Effector memory CD4-positive, alpha-beta T cell (primary cell): ENCODE measurements around the gene CMBL.

Experiments used
- DNase-seq, 3 donors: peaks; one replicate each; pipeline ENCODE4 v3.0.0-alpha.2; 2020
- H3K27ac ChIP-seq: 2 replicates; pipeline ENCODE4 v1.7.0; 2013; ENCODE audit warnings: mild to moderate bottlenecking, low read length, moderate library complexity; ENCODE audit not compliant: insufficient read depth, poor library complexity, severe bottlenecking
- H3K27me3 ChIP-seq: replicated peaks from 2 replicates; pipeline ENCODE4 v1.7.0; 2013; ENCODE audit warnings: mild to moderate bottlenecking, low read length; ENCODE audit not compliant: insufficient read depth, control insufficient read depth, poor library complexity, severe bottlenecking
- H3K36me3 ChIP-seq: 2 replicates; pipeline ENCODE4 v1.7.0; 2013; ENCODE audit warnings: mild to moderate bottlenecking, low read length, moderate library complexity; ENCODE audit not compliant: control insufficient read depth, insufficient read depth
- H3K4me1 ChIP-seq: 2 replicates; pipeline ENCODE4 v1.7.0; 2013; ENCODE audit warnings: low read length, mild to moderate bottlenecking; ENCODE audit not compliant: control insufficient read depth, insufficient read depth, poor library complexity, severe bottlenecking
- H3K4me3 ChIP-seq: 2 replicates; pipeline ENCODE4 v1.7.0; 2013; ENCODE audit warnings: low read length, low read depth, mild to moderate bottlenecking; ENCODE audit not compliant: insufficient read depth, poor library complexity, severe bottlenecking
- H3K9me3 ChIP-seq: 2 replicates; pipeline ENCODE4 v1.7.0; 2013; ENCODE audit warnings: mild to moderate bottlenecking, low read length, moderate library complexity; ENCODE audit not compliant: control insufficient read depth

Gene CMBL

GRCh38 chr5:10262121-10262774, 45.5 kb downstream of the CMBL start:
- Histone ChIP-seq H3K9me3 (no peaks in the 10 kb centered on the region), H3K4me1 (no peaks in the 10 kb centered on the region), H3K27me3 (no peaks in the 10 kb centered on the region), H3K36me3 (peaks cover 77% of the 10 kb centered on the region), H3K4me3 (no peak overlapping the region), H3K27ac (no peak overlapping the region)
- no peak for DNase-seq

GRCh38 chr5:10261065-10261464, 46.6 kb downstream of the CMBL start:
- Histone ChIP-seq H3K27me3 (no peaks in the 10 kb centered on the region), H3K4me1 (no peaks in the 10 kb centered on the region), H3K27ac (no peak overlapping the region), H3K4me3 (no peak overlapping the region), H3K36me3 (peaks cover 89% of the 10 kb centered on the region), H3K9me3 (no peaks in the 10 kb centered on the region)
- DNase-seq = no peak

- H3K27me3 ChIP-seq = no peaks in the 10 kb centered on the region
- no peak overlapping the region for H3K27ac ChIP-seq
- no peak for DNase-seq
- no peaks in the 10 kb centered on the region for H3K9me3 ChIP-seq
- no peaks in the 10 kb centered on the region for H3K4me1 ChIP-seq
- no peak overlapping the region for H3K4me3 ChIP-seq
- H3K36me3 ChIP-seq = peaks cover 97% of the 10 kb centered on the region
These were observed 47.8 kb downstream of the CMBL start for GRCh38 chr5:10259899-10260298.

GRCh38 chr5:10257870-10258269, 49.8 kb downstream of the CMBL start:
- no peak overlapping the region for H3K4me3 ChIP-seq
- H3K27ac ChIP-seq = no peak overlapping the region
- DNase-seq = no peak
- peaks cover 86% of the 10 kb centered on the region for H3K36me3 ChIP-seq
- no peaks in the 10 kb centered on the region for H3K27me3 ChIP-seq
- no peaks in the 10 kb centered on the region for H3K9me3 ChIP-seq
- H3K4me1 ChIP-seq = peaks cover 4% of the 10 kb centered on the region

GRCh38 chr5:10254686-10255085, 53.0 kb downstream of the CMBL start:
- DNase-seq = no peak
- Histone ChIP-seq H3K4me1 (peaks cover 15% of the 10 kb centered on the region), H3K9me3 (no peaks in the 10 kb centered on the region), H3K27me3 (no peaks in the 10 kb centered on the region), H3K4me3 (no peak overlapping the region), H3K27ac (no peak overlapping the region), H3K36me3 (peaks cover 55% of the 10 kb centered on the region)

GRCh38 chr5:10253390-10253789, 54.3 kb downstream of the CMBL start:
- peaks cover 22% of the 10 kb centered on the region for H3K4me1 ChIP-seq
- H3K27ac ChIP-seq = no peak overlapping the region
- H3K36me3 ChIP-seq = peaks cover 42% of the 10 kb centered on the region
- no peaks in the 10 kb centered on the region for H3K9me3 ChIP-seq
- no peak for DNase-seq
- H3K27me3 ChIP-seq = no peaks in the 10 kb centered on the region
- no peak overlapping the region for H3K4me3 ChIP-seq

- DNase-seq = no peak
- Histone ChIP-seq H3K4me3 (peak overlapping the region; percentile 97), H3K27ac (no peak overlapping the region)
These were observed 56.3 kb downstream of the CMBL start for GRCh38 chr5:10251405-10251804.

GRCh38 chr5:10250806-10251276, 56.9 kb downstream of the CMBL start:
- DNase-seq = no peak
- peak overlapping the region; percentile 95 for H3K27ac ChIP-seq
- H3K4me3 ChIP-seq = peak overlapping the region; percentile 97
- peaks cover 16% of the 10 kb centered on the region for H3K36me3 ChIP-seq
- H3K9me3 ChIP-seq = no peaks in the 10 kb centered on the region
- peaks cover 22% of the 10 kb centered on the region for H3K4me1 ChIP-seq
- H3K27me3 ChIP-seq = no peaks in the 10 kb centered on the region

More at GRCh38 chr5:10251405-10251804, 56.3 kb downstream of the CMBL start:
- no peaks in the 10 kb centered on the region for H3K27me3 ChIP-seq
- H3K36me3 ChIP-seq = peaks cover 22% of the 10 kb centered on the region
- H3K4me1 ChIP-seq = peaks cover 22% of the 10 kb centered on the region
- no peaks in the 10 kb centered on the region for H3K9me3 ChIP-seq

GRCh38 chr5:10249948-10250805, 57.5 kb downstream of the CMBL start, which contains the start of gene CCT5:
CCT5 (plus strand) TSS chr5:10250280; CDS start chr5:10250341, 61 bp downstream.
- Histone ChIP-seq H3K4me3 (peak within 1 kb of the TSS; percentile 97), H3K27me3 (no peaks in the 10 kb centered on the region), H3K9me3 (no peaks in the 10 kb centered on the region), H3K27ac (peak within 1 kb of the TSS; percentile 95), H3K36me3 (peaks cover 10% of the 10 kb centered on the region), H3K4me1 (peaks cover 22% of the 10 kb centered on the region)
- DNase-seq = peak; percentile 82 to 88 (median 84)
